ENCODE data around the gene GAL3ST3.

Gene GAL3ST3

DNA sequence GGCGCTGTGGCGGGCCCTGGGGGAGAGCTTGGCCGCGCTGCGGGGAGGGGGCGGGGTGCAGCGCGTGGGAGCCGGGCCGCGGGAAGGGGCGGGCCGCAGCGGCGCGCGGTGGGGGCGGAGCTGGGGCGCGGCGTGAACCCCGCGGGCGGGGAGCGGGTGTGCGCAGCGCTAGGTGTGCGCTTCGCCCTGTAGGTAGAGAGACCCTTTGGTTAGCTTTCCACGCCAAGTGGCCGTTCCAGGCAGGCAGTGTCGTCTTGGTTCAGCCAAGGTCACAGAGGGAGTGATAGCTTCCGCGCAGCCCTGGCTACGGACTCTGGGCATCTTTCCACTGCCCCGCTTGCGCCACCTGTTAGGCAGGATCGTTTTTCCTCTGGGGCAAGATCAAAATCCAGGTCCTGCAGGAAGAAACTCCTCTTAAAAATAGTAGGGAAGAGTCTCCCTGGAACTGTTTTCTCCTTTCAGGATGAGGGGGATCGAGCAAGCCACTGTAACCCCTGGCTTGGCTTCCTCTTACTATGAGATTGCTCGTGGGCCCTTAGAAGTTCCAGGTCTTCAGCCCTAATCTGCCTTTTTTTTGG lies 46.2 kb downstream of the GAL3ST3 start:
- DNase-seq (ENCODE audit: low spot score in 2 of 2) (no peak), ATAC-seq (peak; percentile 81)
- Mint-ChIP-seq H3K36me3 (peaks cover 78% of the 10 kb centered on the region), H3K9me3 (no peaks in the 10 kb centered on the region), H3K4me3 (peak overlapping the region; percentile 99), H3K27ac (peak overlapping the region; percentile 96), H3K4me1 (peaks cover 31% of the 10 kb centered on the region)

- peak; percentile 92 for ATAC-seq
These were observed 46.9 kb downstream of the GAL3ST3 start, which contains the start of the genes BANF1 and EIF1AD for GRCh38 chr11:66001942-66002647. Gene BANF1, plus strand, starts transcription at chr11:66002503. Its CDS starts 748 bp downstream, at chr11:66003251. Gene EIF1AD, minus strand, starts transcription at chr11:66002157. Its CDS starts 1,768 bp downstream, at chr11:66000389.

GRCh38 chr11:65997286-65997685 lies 51.7 kb downstream of the GAL3ST3 start:
- Mint-ChIP-seq H3K36me3 (peaks cover 68% of the 10 kb centered on the region), H3K4me1 (peaks cover 23% of the 10 kb centered on the region), H3K9me3 (no peaks in the 10 kb centered on the region), H3K4me3 (no peak overlapping the region), H3K27ac (no peak overlapping the region)
- no peak for ATAC-seq
- no peak for DNase-seq (ENCODE audit: low spot score in 2 of 2)

More at GRCh38 chr11:66001942-66002647, 46.9 kb downstream of the GAL3ST3 start, which contains the start of the genes BANF1 and EIF1AD:
- Mint-ChIP-seq H3K9me3 (no peaks in the 10 kb centered on the region), H3K4me3 (peak within 1 kb of the TSS; percentile 99), H3K4me1 (peaks cover 31% of the 10 kb centered on the region), H3K36me3 (peaks cover 85% of the 10 kb centered on the region), H3K27ac (peak within 1 kb of the TSS; percentile 96)
- peak; percentile 90 to 98 for DNase-seq (ENCODE audit: low spot score in 2 of 2)

DNA sequence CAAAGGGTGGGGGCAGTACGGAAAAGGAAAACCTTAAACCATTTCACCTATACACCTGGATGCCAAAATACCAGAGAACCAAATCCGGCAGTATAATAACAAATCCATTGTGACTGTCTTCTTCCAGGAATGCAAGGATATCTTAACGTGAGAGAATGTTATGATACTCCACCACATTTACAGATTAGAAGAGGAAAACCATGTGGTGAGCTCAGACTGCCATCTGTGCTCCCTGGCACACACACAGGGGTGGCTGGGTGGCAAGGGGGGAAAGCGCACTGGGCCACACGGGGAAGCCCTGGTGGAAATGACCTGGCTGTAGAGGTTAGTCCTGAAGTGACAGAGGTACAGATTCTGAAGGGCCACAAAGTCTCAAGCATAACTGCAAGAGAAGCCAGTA lies 56.9 kb downstream of the GAL3ST3 start:
- Mint-ChIP-seq H3K4me1 (peaks cover 6% of the 10 kb centered on the region), H3K36me3 (peaks cover 35% of the 10 kb centered on the region), H3K9me3 (no peaks in the 10 kb centered on the region), H3K4me3 (no peak overlapping the region), H3K27ac (no peak overlapping the region)
- DNase-seq (ENCODE audit: low spot score in 2 of 2) (no peak), ATAC-seq (no peak)

All from stimulated activated effector memory CD8-positive, alpha-beta T cell treated with anti-CD3 and anti-CD28 coated beads, Interleukin-12 subunit alpha, Interleukin-12 subunit beta, amount 100 ng/mL, for 72 hours (primary cell).